Mononuclear cell (primary cell): Measurements from ENCODE around the gene TIAM2. TPM values are rescaled to one million over a fixed set of nuclear protein-coding genes. Genes with fewer than 3 reads are reported as not detected.

Source experiments
- H3K27me3 ChIP-seq: 2 replicates; pipeline ENCODE4 v1.6.0; 2011; ENCODE audit warnings: low read length, control low read depth; ENCODE audit not compliant: insufficient read depth
- H3K4me1 ChIP-seq: 2 replicates; pipeline ENCODE4 v1.5.1; 2011; ENCODE audit warnings: mild to moderate bottlenecking, low read length, control low read depth; ENCODE audit not compliant: insufficient read depth
- H3K4me3 ChIP-seq: 2 replicates; pipeline ENCODE4 v1.5.1; 2011; ENCODE audit warnings: mild to moderate bottlenecking, low read length, moderate library complexity
- H3K9me3 ChIP-seq: 2 replicates; pipeline ENCODE4 v1.5.1; 2011; ENCODE audit warnings: low read depth, mild to moderate bottlenecking, control low read depth, low read length
- total RNA-seq: library from RNA; depleted of rRNA; stranded (reverse); fragments of >200 nt; gene quantifications from one replicate; pipeline ENCODE4 v1.2.3, GENCODE V29; 2012

Gene TIAM2
- total RNA-seq, 1 donor: 2.8 TPM

GRCh38 chr6:155284775-155285174, 289.7 kb downstream of the TIAM2 start:
- Histone ChIP-seq H3K9me3 (no peaks in the 10 kb centered on the region), H3K4me1 (no peaks in the 10 kb centered on the region)

GRCh38 chr6:155287762-155288161, 292.6 kb downstream of the TIAM2 start:
- Histone ChIP-seq H3K27me3 (no peaks in the 10 kb centered on the region), H3K4me1 (no peaks in the 10 kb centered on the region), H3K9me3 (no peaks in the 10 kb centered on the region)

More at GRCh38 chr6:155284775-155285174, 289.7 kb downstream of the TIAM2 start:
- H3K27me3 ChIP-seq: no peaks in the 10 kb centered on the region
- no peak overlapping the region for H3K4me3 ChIP-seq

GRCh38 chr6:155290491-155290890, 295.4 kb downstream of the TIAM2 start:
- no peak overlapping the region for H3K4me3 ChIP-seq
- no peaks in the 10 kb centered on the region for H3K27me3 ChIP-seq
- H3K4me1 ChIP-seq: no peaks in the 10 kb centered on the region
- H3K9me3 ChIP-seq: no peaks in the 10 kb centered on the region

More at GRCh38 chr6:155287762-155288161, 292.6 kb downstream of the TIAM2 start:
- H3K4me3 ChIP-seq: no peak overlapping the region

GRCh38 chr6:155291291-155291690, 296.2 kb downstream of the TIAM2 start:
- H3K4me3 ChIP-seq: no peak overlapping the region
- H3K4me1 ChIP-seq: no peaks in the 10 kb centered on the region
- H3K9me3 ChIP-seq: no peaks in the 10 kb centered on the region
- H3K27me3 ChIP-seq: no peaks in the 10 kb centered on the region

GRCh38 chr6:155292711-155293110, 297.6 kb downstream of the TIAM2 start:
- no peak overlapping the region for H3K4me3 ChIP-seq
- H3K9me3 ChIP-seq: no peaks in the 10 kb centered on the region
- no peaks in the 10 kb centered on the region for H3K27me3 ChIP-seq
- H3K4me1 ChIP-seq: no peaks in the 10 kb centered on the region

GRCh38 chr6:155297669-155298068, 302.6 kb downstream of the TIAM2 start:
- Histone ChIP-seq H3K9me3 (no peaks in the 10 kb centered on the region), H3K27me3 (no peaks in the 10 kb centered on the region), H3K4me3 (no peak overlapping the region), H3K4me1 (no peaks in the 10 kb centered on the region)

DNA sequence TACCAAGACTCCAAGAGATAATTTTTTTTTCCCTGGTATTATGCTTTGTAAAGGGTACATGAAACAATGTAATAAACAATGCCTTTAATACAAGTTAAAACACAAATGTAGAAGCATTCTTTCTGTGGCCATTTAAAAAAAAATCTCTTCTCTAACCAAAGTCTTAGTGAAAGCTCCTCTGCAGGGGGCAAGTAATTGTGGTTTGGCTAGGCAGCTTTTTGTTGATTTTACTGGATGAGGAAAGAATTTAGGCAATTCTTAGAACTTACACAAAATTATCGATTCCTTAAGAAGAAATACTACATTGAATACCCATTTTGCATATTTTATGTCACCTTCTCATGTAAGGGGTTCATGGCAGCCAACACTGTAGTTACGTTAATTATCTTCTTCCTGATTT, 306.8 kb downstream of the TIAM2 start:
- Histone ChIP-seq H3K4me3 (no peak overlapping the region), H3K4me1 (no peaks in the 10 kb centered on the region), H3K9me3 (no peaks in the 10 kb centered on the region), H3K27me3 (no peaks in the 10 kb centered on the region)

DNA sequence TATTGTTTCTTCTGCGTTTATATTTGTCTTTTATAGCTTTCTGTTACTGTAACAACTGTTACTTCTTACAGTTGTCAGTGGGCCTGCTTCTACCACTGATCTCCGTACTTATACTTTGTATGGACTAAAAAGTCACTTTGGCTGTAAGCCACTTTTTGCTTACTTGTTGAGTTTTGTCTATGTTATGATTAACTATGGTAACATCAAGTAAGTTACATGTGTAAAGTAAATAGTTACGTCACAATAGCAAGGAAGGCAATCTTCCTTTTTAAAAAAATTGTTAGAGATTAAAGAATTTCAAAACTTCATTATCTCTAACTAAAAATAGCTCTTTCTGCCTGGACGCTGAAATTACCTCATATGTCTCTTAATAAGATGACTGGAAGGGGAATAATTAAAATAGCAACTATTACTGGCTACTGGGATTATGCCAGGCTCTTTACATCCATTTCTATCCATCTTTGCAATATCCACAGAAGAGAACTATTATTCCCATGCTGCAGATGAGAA, 308.3 kb downstream of the TIAM2 start:
- Histone ChIP-seq H3K4me3 (no peak overlapping the region), H3K27me3 (no peaks in the 10 kb centered on the region)

GRCh38 chr6:155306958-155307357, 311.8 kb downstream of the TIAM2 start:
- H3K4me1 ChIP-seq: no peaks in the 10 kb centered on the region
- H3K4me3 ChIP-seq: no peak overlapping the region
- no peaks in the 10 kb centered on the region for H3K9me3 ChIP-seq
- H3K27me3 ChIP-seq: no peaks in the 10 kb centered on the region

More for the DNA sequence above, 308.3 kb downstream of the TIAM2 start:
- H3K4me1 ChIP-seq: no peaks in the 10 kb centered on the region
- H3K9me3 ChIP-seq: no peaks in the 10 kb centered on the region
